Measurements from ENCODE around the gene RND2.

GRCh38 chr17:43026595-43026994 is 1.6 kb downstream of the RND2 start:
- TF ChIP-seq CTCF (IDR thresholded peaks at IDR 0.05) (no peak), POLR2AphosphoS5 (IDR thresholded peaks at IDR 0.05) (no peak), POLR2A (IDR thresholded peaks at IDR 0.05) (no peak), EP300 (IDR thresholded peaks at IDR 0.05) (no peak)

Measured in sigmoid colon (tissue), 4 donors.